Endothelial cell of umbilical vein (primary cell): Measurements from ENCODE around the gene FLNB. TPM values are rescaled to one million over a fixed set of nuclear protein-coding genes. Genes with fewer than 3 reads are reported as not detected.

Experiments used
- BruUV-seq: library from RNA; stranded (reverse); fragments of 400-500 nt; replicated peaks from 2 replicates; lab custom pipeline; 2021; lab: Mats Ljungman, UMichigan
- CTCF ChIA-PET: fragments of 300-600, 350-600 bp; sonication (Branson Sonifier 250); formaldehyde crosslinking; loops from one replicate; lab custom pipeline; 2021; ENCODE audit warnings: antibody characterized with exemption, inconsistent platforms; lab: Charles Lee
- POLR2A ChIA-PET: fragments of 300-600, 350-600 bp; sonication (Branson Sonifier 250); formaldehyde crosslinking; loops from one replicate; lab custom pipeline; 2021; ENCODE audit warnings: antibody characterized with exemption, inconsistent platforms; lab: Charles Lee
- DNase-seq: peaks from one replicate; pipeline ENCODE4 v3.0.0-alpha.2; 2011; ENCODE audit warnings: low read depth, low spot score
- FAIRE-seq: peaks from 2 replicates; lab custom pipeline; 2011; peaks lifted over from hg19 to GRCh38; lab: Jason Lieb, UNC
- H2AFZ ChIP-seq: 2 replicates; pipeline ENCODE4 v1.6.0; 2012; ENCODE audit warnings: low read depth, low read length, control low read depth, inconsistent platforms
- H3K27ac ChIP-seq: 2 replicates; pipeline ENCODE4 v1.5.1; 2011; ENCODE audit warnings: low read depth, mild to moderate bottlenecking, control low read depth, low read length, moderate library complexity; ENCODE audit not compliant: insufficient read depth
- H3K27me3 ChIP-seq, 2 experiments: 2 replicates each; pipeline versions ENCODE4 v1.6.0 to v1.6.1; 2011; ENCODE audit warnings: low read length in 2 of 2, mixed read lengths in 1 of 2; ENCODE audit not compliant: control insufficient read depth in 2 of 2, insufficient read depth in 2 of 2
- H3K36me3 ChIP-seq, 2 experiments: 2 replicates in 1 of 2; 3 replicates in 1 of 2; pipeline ENCODE4 v1.5.1; 2011; ENCODE audit warnings: low read length in 2 of 2, mild to moderate bottlenecking in 1 of 2, moderate library complexity in 1 of 2; ENCODE audit not compliant: control insufficient read depth in 2 of 2, insufficient read depth in 2 of 2; ENCODE audit errors: extremely low read depth in 1 of 2
- H3K4me1 ChIP-seq: 3 replicates; pipeline ENCODE4 v1.5.1; 2011; ENCODE audit warnings: mild to moderate bottlenecking, low read length; ENCODE audit not compliant: control insufficient read depth, insufficient read depth; ENCODE audit errors: extremely low read depth
- H3K4me2 ChIP-seq: 2 replicates; pipeline ENCODE4 v1.6.1; 2011; ENCODE audit warnings: low read length, control low read depth, mixed read lengths; ENCODE audit not compliant: insufficient read depth
- H3K4me3 ChIP-seq, 3 experiments: fragments of 200-600 bp in 1 of 3; sonication (generic), shearing (Covaris generic) in 1 of 3; replicated peaks in 1 of 3; 2 replicates each; pipeline ENCODE4 v1.5.1; 2011 to 2016; ENCODE audit warnings: control low read depth in 3 of 3, low read length in 3 of 3, mild to moderate bottlenecking in 2 of 3, inconsistent platforms in 1 of 3, low read depth in 1 of 3, moderate library complexity in 1 of 3; ENCODE audit not compliant: insufficient read depth in 1 of 3
- H3K79me2 ChIP-seq: 2 replicates; pipeline ENCODE4 v1.6.0; 2012; ENCODE audit warnings: low read length, inconsistent platforms; ENCODE audit not compliant: control insufficient read depth, insufficient read depth
- H3K9ac ChIP-seq: replicated peaks from 2 replicates; pipeline ENCODE3; 2011; ENCODE audit warnings: low read length, control low read depth; ENCODE audit not compliant: insufficient read depth; ENCODE audit errors: extremely low read depth
- H3K9me1 ChIP-seq: replicated peaks from 3 replicates; pipeline ENCODE4 v1.6.0; 2011; ENCODE audit warnings: mild to moderate bottlenecking, low read length; ENCODE audit not compliant: control insufficient read depth, insufficient read depth; ENCODE audit errors: extremely low read depth
- H3K9me3 ChIP-seq: replicated peaks from 2 replicates; pipeline ENCODE4 v1.5.1; 2012; ENCODE audit warnings: low read length, inconsistent platforms; ENCODE audit not compliant: control insufficient read depth, insufficient read depth
- H4K20me1 ChIP-seq: replicated peaks from 2 replicates; pipeline ENCODE3; 2011; ENCODE audit warnings: mild to moderate bottlenecking, low read length; ENCODE audit not compliant: control insufficient read depth, insufficient read depth; ENCODE audit errors: extremely low read depth
- CTCF ChIP-seq, 2 donors: IDR thresholded peaks; 1 replicate in 1 of 2; 2 replicates in 1 of 2; pipeline ENCODE4 v1.5.1; 2011; ENCODE audit warnings: low read length in 2 of 2, mild to moderate bottlenecking in 2 of 2, moderate library complexity in 2 of 2, control low read depth in 1 of 2, inconsistent platforms in 1 of 2, low read depth in 1 of 2; ENCODE audit not compliant: insufficient read depth in 1 of 2; ENCODE audit errors: extremely low read depth in 1 of 2
- EZH2 ChIP-seq: IDR thresholded peaks from 2 replicates; pipeline ENCODE4 v1.6.1; 2012; ENCODE audit warnings: borderline replicate concordance, low read depth, mild to moderate bottlenecking, moderate library complexity, low read length, inconsistent platforms; ENCODE audit not compliant: severe bottlenecking
- FOS ChIP-seq: IDR thresholded peaks from 2 replicates; pipeline ENCODE4 v1.6.1; 2011; ENCODE audit warnings: mild to moderate bottlenecking, low read length, moderate library complexity, borderline replicate concordance; ENCODE audit not compliant: insufficient read depth
- GATA2 ChIP-seq: IDR thresholded peaks from 2 replicates; pipeline ENCODE4 v1.7.0; 2011; ENCODE audit warnings: low read depth, mild to moderate bottlenecking, moderate library complexity, mixed read lengths, low read length; ENCODE audit not compliant: insufficient read length, insufficient read depth
- JUN ChIP-seq: IDR thresholded peaks from 2 replicates; pipeline ENCODE4 v1.6.1; 2011; ENCODE audit warnings: borderline replicate concordance, low read depth; ENCODE audit not compliant: insufficient read length, insufficient read depth
- MAX ChIP-seq: IDR thresholded peaks from 2 replicates; pipeline ENCODE4 v1.6.1; 2011; ENCODE audit not compliant: insufficient read depth, insufficient read length
- MYC ChIP-seq: IDR thresholded peaks from one replicate; pipeline ENCODE4 v1.6.1; 2011; ENCODE audit warnings: mild to moderate bottlenecking, low read depth, low read length
- POLR2A ChIP-seq: IDR thresholded peaks from 2 replicates; pipeline ENCODE4 v1.6.1; 2012; ENCODE audit warnings: low read depth, mild to moderate bottlenecking, control low read depth, low read length
- POLR2AphosphoS5 ChIP-seq: IDR thresholded peaks from 2 replicates; pipeline ENCODE4 v1.6.1; 2012; ENCODE audit warnings: low read depth, mild to moderate bottlenecking, control low read depth, low read length, moderate library complexity; ENCODE audit not compliant: insufficient read depth
- dilution Hi-C: fragments of 300-500 bp; cut with MboI; formaldehyde crosslinking; loops from one replicate; pipeline ENCODE4 v1.15.0; 2019; ENCODE audit warnings: low sequenced_read_pairs; ENCODE audit not compliant: extremely low pct_ligation_motif_present
- intact Hi-C: fragments of 100-400 bp; cut with micrococcal nuclease; formaldehyde crosslinking; loops from one replicate; pipeline ENCODE4 v1.10.0; 2022
- polyA plus RNA-seq, 4 experiments: library from polyadenylated mRNA; depleted of rRNA in 3 of 4; stranded (reverse) in 3 of 4; unstranded in 1 of 4; fragments of >200 nt; gene quantifications; 2 replicates each; pipeline versions ENCODE4 v1.2.1 to v1.2.3, GENCODE V29; 2011 to 2012; ENCODE audit warnings: missing spikeins in 1 of 4
- total RNA-seq: library from RNA; stranded (reverse); gene quantifications from 2 replicates; pipeline ENCODE4 v1.2.3, GENCODE V29; 2021

FLNB gene
- total and polyA plus RNA-seq, 2 donors (not counting 3 experiments of a cell fraction or from before 2014, with no cell fraction given): 479 to 670 TPM

DNA sequence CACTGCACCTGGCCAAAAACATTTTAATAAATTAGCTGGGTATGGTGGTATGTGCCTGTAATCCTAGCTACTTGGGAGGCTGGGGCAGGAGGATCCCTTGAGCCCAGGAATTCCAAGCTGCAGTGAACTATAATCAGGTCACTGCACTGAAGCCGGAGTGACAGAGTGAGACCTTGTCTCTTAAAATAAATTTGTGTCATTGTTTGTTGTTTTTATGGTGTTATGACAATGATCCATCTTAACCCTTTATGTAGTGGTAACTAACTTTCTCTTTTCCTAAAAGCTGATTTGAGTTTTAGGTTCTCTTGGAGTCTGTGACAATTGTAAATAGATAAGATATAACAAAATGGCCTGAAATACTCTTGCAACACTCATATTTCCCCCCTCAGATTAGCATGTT, 20.7 kb downstream of the FLNB start:
- Histone ChIP-seq H3K36me3 (peaks cover 4 to 10% of the 10 kb centered on the region in 2 experiments), H3K9ac (no peak overlapping the region), H3K27me3 (no peaks in the 10 kb centered on the region), H2AFZ (no peak overlapping the region), H3K9me3 (no peaks in the 10 kb centered on the region), H3K27ac (no peak overlapping the region), H3K9me1 (no peaks in the 10 kb centered on the region), H4K20me1 (peaks cover 10% of the 10 kb centered on the region), H3K4me3 (no peak overlapping the region), H3K4me2 (no peak overlapping the region), H3K4me1 (peaks cover 31% of the 10 kb centered on the region), H3K79me2 (peaks cover 96% of the 10 kb centered on the region)
- no TSS peak for BruUV-seq
- intact Hi-C loops (no loop called here), dilution Hi-C loops (loop anchor here (25.0 kb wide), 1 partner anchor 92 kb away; no protein-coding TSS in a partner anchor)
- DNase-seq (no peak), FAIRE-seq (no peak)
- ChIA-PET CTCF (interaction anchor here (0.6 to 1.3 kb wide), 5 partner anchors 10 to 148 kb away, joined by 3 to 4 read pairs (median 3); no protein-coding TSS in a partner anchor), POLR2A (interaction anchor here (0.7 to 1.2 kb wide), 2 partner anchors 13 to 90 kb away, joined by 3 read pairs; no protein-coding TSS in a partner anchor)
- TF ChIP-seq FOS (no peak), POLR2AphosphoS5 (no peak), JUN (no peak), MYC (no peak), EZH2 (no peak), CTCF (IDR thresholded peaks at IDR 0.05; ENCODE audit: extremely low read depth in 1 of 2, insufficient read depth in 1 of 2, low read depth in 1 of 2, low read length in 2 of 2) (no peak), POLR2A (no peak), MAX (no peak), GATA2 (no peak)
